Keratinocyte (primary cell): ENCODE data around the gene PLG. TPM values are rescaled to one million over a fixed set of nuclear protein-coding genes. Genes with fewer than 3 reads are reported as not detected.
"Not testable (repeated sequence)": the region's sequence is repeated elsewhere in the genome, so short reads cannot be mapped to it uniquely, and the experiment has no call there.

ENCODE experiments used
- DNase-seq: peaks from one replicate; pipeline ENCODE4 v3.0.0-alpha.2; 2011; ENCODE audit warnings: low read depth, missing footprints, low spot score
- FAIRE-seq: peaks from 2 replicates; lab custom pipeline; 2011; peaks lifted over from hg19 to GRCh38; lab: Jason Lieb, UNC
- H2AFZ ChIP-seq: 2 replicates; pipeline ENCODE4 v1.6.0; 2012; ENCODE audit warnings: low read length, control low read depth, inconsistent platforms; ENCODE audit not compliant: control insufficient read depth
- H3K27ac ChIP-seq: 2 replicates; pipeline ENCODE4 v1.5.1; 2011; ENCODE audit warnings: low read length; ENCODE audit not compliant: control insufficient read depth, insufficient read depth
- H3K27me3 ChIP-seq: 3 replicates; pipeline ENCODE4 v1.6.0; 2011; ENCODE audit warnings: low read length; ENCODE audit not compliant: control insufficient read depth, insufficient read depth; ENCODE audit errors: extremely low read depth
- H3K36me3 ChIP-seq, 2 experiments: 2 replicates in 1 of 2; 3 replicates in 1 of 2; pipeline ENCODE4 v1.5.1; 2011; ENCODE audit warnings: low read length in 2 of 2, mild to moderate bottlenecking in 1 of 2; ENCODE audit not compliant: control insufficient read depth in 2 of 2, insufficient read depth in 2 of 2; ENCODE audit errors: extremely low read depth in 1 of 2
- H3K4me1 ChIP-seq: 3 replicates; pipeline ENCODE4 v1.5.1; 2011; ENCODE audit warnings: low read length; ENCODE audit not compliant: control insufficient read depth, insufficient read depth; ENCODE audit errors: extremely low read depth
- H3K4me2 ChIP-seq: 3 replicates; pipeline ENCODE4 v1.6.0; 2011; ENCODE audit warnings: low read depth, low read length; ENCODE audit not compliant: control insufficient read depth, insufficient read depth; ENCODE audit errors: extremely low read depth
- H3K4me3 ChIP-seq, 3 experiments: fragments of 200-600 bp in 1 of 3; sonication (generic) in 1 of 3; 2 replicates in 2 of 3; 3 replicates in 1 of 3; pipeline ENCODE4 v1.5.1; 2011 to 2016; ENCODE audit warnings: low read length in 3 of 3, mild to moderate bottlenecking in 3 of 3, control low read depth in 2 of 3, inconsistent platforms in 1 of 3, low read depth in 1 of 3, mixed read lengths in 1 of 3, mixed run types in 1 of 3, moderate library complexity in 1 of 3; ENCODE audit not compliant: control insufficient read depth in 2 of 3, insufficient read depth in 2 of 3; ENCODE audit errors: extremely low read depth in 1 of 3
- H3K79me2 ChIP-seq: 2 replicates; pipeline ENCODE4 v1.6.0; 2012; ENCODE audit warnings: low read length; ENCODE audit not compliant: control insufficient read depth, insufficient read depth
- H3K9ac ChIP-seq: 3 replicates; pipeline ENCODE4 v1.6.0; 2011; ENCODE audit warnings: low read length; ENCODE audit not compliant: control insufficient read depth, insufficient read depth; ENCODE audit errors: extremely low read depth
- H3K9me1 ChIP-seq: 3 replicates; pipeline ENCODE4 v1.6.0; 2011; ENCODE audit warnings: low read length; ENCODE audit not compliant: control insufficient read depth, insufficient read depth; ENCODE audit errors: extremely low read depth
- H3K9me3 ChIP-seq: 2 replicates; pipeline ENCODE4 v1.5.1; 2012; ENCODE audit warnings: low read depth, low read length; ENCODE audit not compliant: control insufficient read depth
- H4K20me1 ChIP-seq: 3 replicates; pipeline ENCODE4 v1.6.0; 2011; ENCODE audit warnings: low read length; ENCODE audit not compliant: control insufficient read depth, insufficient read depth; ENCODE audit errors: extremely low read depth
- CTCF ChIP-seq, 3 experiments: IDR thresholded peaks in 1 of 3; conservative IDR thresholded peaks in 1 of 3; optimal IDR thresholded peaks in 1 of 3; 2 replicates in 2 of 3; 3 replicates in 1 of 3; pipeline versions ENCODE3 to v1.5.1; 2011; ENCODE audit warnings: low read length in 3 of 3, mild to moderate bottlenecking in 3 of 3, moderate library complexity in 2 of 3, control low read depth in 1 of 3, inconsistent platforms in 1 of 3; ENCODE audit not compliant: insufficient read depth in 2 of 3; ENCODE audit errors: extremely low read depth in 1 of 3
- EZH2 ChIP-seq: IDR thresholded peaks from one replicate; pipeline ENCODE4 v1.6.1; 2012; ENCODE audit warnings: inconsistent platforms, mild to moderate bottlenecking, low read length, moderate library complexity
- dilution Hi-C: fragments of 300-500 bp; cut with MboI; formaldehyde crosslinking; loops from one replicate; pipeline ENCODE4 v1.7.0; 2020; ENCODE audit warnings: low sequenced_read_pairs; ENCODE audit not compliant: extremely low pct_ligation_motif_present
- polyA plus RNA-seq, 5 experiments: library from polyadenylated mRNA; depleted of rRNA in 3 of 5; stranded (reverse) in 3 of 5; stranded (forward) in 1 of 5; unstranded in 1 of 5; fragments of >200 nt; gene quantifications; 1 replicate in 1 of 5; 2 replicates in 3 of 5; 3 replicates in 1 of 5; pipeline versions ENCODE4 v1.2.1 to v1.2.3, GENCODE V29; 2011 to 2012; ENCODE audit warnings: missing spikeins in 2 of 5, low read depth in 1 of 5, low replicate concordance in 1 of 5

The PLG gene
- polyA plus RNA-seq, 1 donor (not counting 4 experiments of a cell fraction or from before 2014, with no cell fraction given), result not detected

GRCh38 chr6:160750276-160750689 is 48.2 kb downstream of the PLG start:
- Histone ChIP-seq H3K9ac (no peak overlapping the region), H3K9me3 (no peaks in the 10 kb centered on the region), H3K4me2 (no peak overlapping the region), H3K27me3 (no peaks in the 10 kb centered on the region), H3K9me1 (no peaks in the 10 kb centered on the region), H2AFZ (no peak overlapping the region), H3K4me3 (no peak overlapping the region), H4K20me1 (no peaks in the 10 kb centered on the region), H3K4me1 (no peaks in the 10 kb centered on the region), H3K79me2 (no peaks in the 10 kb centered on the region), H3K36me3 (no peaks in the 10 kb centered on the region), H3K27ac (no peak overlapping the region)
- dilution Hi-C loops, result no loop called here
- TF ChIP-seq CTCF (optimal IDR thresholded peaks at IDR 0.05 in 1 of 3, IDR thresholded peaks at IDR 0.05 in 1 of 3, conservative IDR thresholded peaks at IDR 0.05 in 1 of 3; ENCODE audit: extremely low read depth in 1 of 3, insufficient read depth in 2 of 3, low read length in 3 of 3) (peak; percentile 80 to 88 (median 87)), EZH2 (no peak)
- DNase-seq (no peak), FAIRE-seq (peak; percentile 56)

- H3K4me1 ChIP-seq, dilution Hi-C loops, H3K4me3 ChIP-seq, H3K4me2 ChIP-seq, FAIRE-seq, H3K36me3 ChIP-seq, DNase-seq, H4K20me1 ChIP-seq, H3K27me3 ChIP-seq, H2AFZ ChIP-seq, H3K79me2 ChIP-seq, H3K9me3 ChIP-seq, H3K9ac ChIP-seq, H3K9me1 ChIP-seq, H3K27ac ChIP-seq: not testable (repeated sequence)
Observed at GRCh38 chr6:160753211-160753610, 51.2 kb downstream of the PLG start.

- H3K4me1 ChIP-seq, result no peaks in the 10 kb centered on the region
- no peaks in the 10 kb centered on the region for H3K9me1 ChIP-seq
- H3K36me3 ChIP-seq, result no peaks in the 10 kb centered on the region
- TF ChIP-seq CTCF (optimal IDR thresholded peaks at IDR 0.05 in 1 of 3, IDR thresholded peaks at IDR 0.05 in 1 of 3, conservative IDR thresholded peaks at IDR 0.05 in 1 of 3; ENCODE audit: extremely low read depth in 1 of 3, insufficient read depth in 2 of 3, low read length in 3 of 3) (no peak), EZH2 (no peak)
- H3K79me2 ChIP-seq, result no peaks in the 10 kb centered on the region
- no peak overlapping the region for H2AFZ ChIP-seq
- FAIRE-seq, result no peak
- dilution Hi-C loops, result no loop called here
- H4K20me1 ChIP-seq, result no peaks in the 10 kb centered on the region
- DNase-seq, result no peak
- no peak overlapping the region for H3K4me2 ChIP-seq
- no peaks in the 10 kb centered on the region for H3K9me3 ChIP-seq
- no peak overlapping the region for H3K9ac ChIP-seq
- H3K27me3 ChIP-seq, result no peaks in the 10 kb centered on the region
- H3K4me3 ChIP-seq, result no peak overlapping the region
- no peak overlapping the region for H3K27ac ChIP-seq
Observed at GRCh38 chr6:160755165-160755564, 53.1 kb downstream of the PLG start.
